PC-3 (cell line): ENCODE data around the gene LTBP1. TPM values are rescaled to one million over a fixed set of nuclear protein-coding genes. Genes with fewer than 3 reads are reported as not detected.
A peak's percentile ranks its signal among the peaks of the same experiment; 100 is the strongest.

ENCODE experiments used
- ATAC-seq: fragments of 200-7000 bp; cut with Tn5 transposase; 2 replicates; pipeline ENCODE4 v1.9.1; 2020; ENCODE audit warnings: mild to moderate bottlenecking, moderate library complexity
- BruUV-seq: library from RNA; stranded (reverse); fragments of 400-500 nt; replicated peaks from 2 replicates; lab custom pipeline; 2021; lab: Mats Ljungman, UMichigan
- CTCF ChIA-PET: fragments of 300-600 bp; sonication (Branson Sonifier 250); formaldehyde crosslinking; loops from one replicate; lab custom pipeline; 2022; ENCODE audit warnings: antibody characterized with exemption; lab: Charles Lee
- POLR2A ChIA-PET: fragments of 300-600 bp; sonication (Branson Sonifier 250); formaldehyde crosslinking; loops from one replicate; lab custom pipeline; 2022; ENCODE audit warnings: antibody characterized with exemption; ENCODE audit not compliant: unreplicated experiment; lab: Charles Lee
- DNase-seq: peaks from one replicate; pipeline ENCODE4 v3.0.0-alpha.2; 2015
- H2AFZ ChIP-seq: fragments of 300-600 bp; sonication (generic); 2 replicates; pipeline ENCODE4 v1.6.0; 2016; ENCODE audit warnings: antibody characterized with exemption, low read length
- H3F3A ChIP-seq: fragments of 300-600 bp; sonication (generic); one replicate; pipeline ENCODE4 v1.6.0; 2017; ENCODE audit warnings: antibody characterized with exemption, low read length, control low read depth, mild to moderate bottlenecking; ENCODE audit not compliant: unreplicated experiment
- H3K27ac ChIP-seq: fragments of 300-600 bp; sonication (generic); 2 replicates; pipeline ENCODE4 v1.5.1; 2016; ENCODE audit warnings: mild to moderate bottlenecking, low read length
- H3K27me3 ChIP-seq: fragments of 300-600 bp; sonication (generic); 2 replicates; pipeline ENCODE4 v1.6.1; 2016; ENCODE audit warnings: low read length, mixed read lengths
- H3K36me3 ChIP-seq: fragments of 300-600 bp; sonication (generic); 2 replicates; pipeline ENCODE4 v1.6.1; 2016; ENCODE audit warnings: low read depth, mixed run types, low read length, mixed read lengths
- H3K4me1 ChIP-seq: fragments of 300-600 bp; sonication (generic); 2 replicates; pipeline ENCODE4 v1.5.1; 2016; ENCODE audit warnings: low read length; ENCODE audit not compliant: insufficient read depth
- H3K4me2 ChIP-seq: fragments of 300-600 bp; sonication (generic); 2 replicates; pipeline ENCODE4 v1.6.0; 2016; ENCODE audit warnings: low read length
- H3K4me3 ChIP-seq: fragments of 300-600 bp; sonication (generic); 2 replicates; pipeline ENCODE4 v1.5.1; 2016; ENCODE audit warnings: mild to moderate bottlenecking, low read length, mixed read lengths
- H3K79me2 ChIP-seq: fragments of 300-600 bp; sonication (generic); 2 replicates; pipeline ENCODE4 v1.6.1; 2017; ENCODE audit warnings: low read length, mixed read lengths
- H3K9ac ChIP-seq: fragments of 300-600 bp; sonication (generic); 2 replicates; pipeline ENCODE4 v1.6.0; 2016; ENCODE audit warnings: mild to moderate bottlenecking, low read length
- H3K9me2 ChIP-seq: fragments of 300-600 bp; sonication (generic); replicated peaks from 2 replicates; pipeline ENCODE4 v1.6.1; 2016; ENCODE audit warnings: mixed run types, low read length, mixed read lengths
- H3K9me3 ChIP-seq: fragments of 300-600 bp; sonication (generic); 2 replicates; pipeline ENCODE4 v1.6.1; 2016; ENCODE audit warnings: low read length, mixed read lengths
- H4K20me1 ChIP-seq: fragments of 300-600 bp; sonication (generic); 2 replicates; pipeline ENCODE4 v1.6.1; 2016; ENCODE audit warnings: low read length, mixed read lengths
- EZH2 ChIP-seq: fragments of 300-600 bp; sonication (generic); IDR thresholded peaks from one replicate; pipeline ENCODE4 v1.6.1; 2017; ENCODE audit warnings: antibody characterized with exemption, mild to moderate bottlenecking, low read length; ENCODE audit not compliant: unreplicated experiment
- EZH2phosphoT487 ChIP-seq: fragments of 300-600 bp; sonication (generic); IDR thresholded peaks from 2 replicates; pipeline ENCODE4 v1.6.1; 2018; ENCODE audit warnings: mild to moderate bottlenecking, antibody characterized with exemption, low read length, borderline replicate concordance
- intact Hi-C: fragments of 100-400 bp; cut with micrococcal nuclease; formaldehyde crosslinking; loops from 2 replicates; pipeline ENCODE4 v1.9.0; 2023
- total RNA-seq: library from RNA; depleted of rRNA; stranded (reverse); fragments of >200 nt; gene quantifications from 2 replicates; pipeline ENCODE4 v1.2.3, GENCODE V29; 2014
- TF ChIP-seq, protein P1 (sequence below): fragments of 300-600 bp; sonication (generic); conservative IDR thresholded peaks from 2 replicates; pipeline ENCODE4 v1.5.1; 2017; ENCODE audit warnings: antibody characterized with exemption, low read depth, mild to moderate bottlenecking, low read length

The LTBP1 gene
- total RNA-seq, 1 experiment from 2014 or later = 45.9 TPM

GRCh38 chr2:33068261-33068660 lies 121.5 kb downstream of the LTBP1 start:
- no peaks in the 10 kb centered on the region for H3K36me3 ChIP-seq
- CTCF ChIA-PET = no interaction called here
- H3K9ac ChIP-seq = peak overlapping the region; percentile 76
- intact Hi-C loops = loop anchor here (2.0 kb wide), 1 partner anchor 33 kb away; no protein-coding TSS in a partner anchor
- H3K9me2 ChIP-seq = no peaks in the 10 kb centered on the region
- peak; percentile 16 for ATAC-seq
- no peaks in the 10 kb centered on the region for H3K9me3 ChIP-seq
- no peaks in the 10 kb centered on the region for H3K79me2 ChIP-seq
- TF ChIP-seq EZH2 = no peak
- TF ChIP-seq, protein P1, sequence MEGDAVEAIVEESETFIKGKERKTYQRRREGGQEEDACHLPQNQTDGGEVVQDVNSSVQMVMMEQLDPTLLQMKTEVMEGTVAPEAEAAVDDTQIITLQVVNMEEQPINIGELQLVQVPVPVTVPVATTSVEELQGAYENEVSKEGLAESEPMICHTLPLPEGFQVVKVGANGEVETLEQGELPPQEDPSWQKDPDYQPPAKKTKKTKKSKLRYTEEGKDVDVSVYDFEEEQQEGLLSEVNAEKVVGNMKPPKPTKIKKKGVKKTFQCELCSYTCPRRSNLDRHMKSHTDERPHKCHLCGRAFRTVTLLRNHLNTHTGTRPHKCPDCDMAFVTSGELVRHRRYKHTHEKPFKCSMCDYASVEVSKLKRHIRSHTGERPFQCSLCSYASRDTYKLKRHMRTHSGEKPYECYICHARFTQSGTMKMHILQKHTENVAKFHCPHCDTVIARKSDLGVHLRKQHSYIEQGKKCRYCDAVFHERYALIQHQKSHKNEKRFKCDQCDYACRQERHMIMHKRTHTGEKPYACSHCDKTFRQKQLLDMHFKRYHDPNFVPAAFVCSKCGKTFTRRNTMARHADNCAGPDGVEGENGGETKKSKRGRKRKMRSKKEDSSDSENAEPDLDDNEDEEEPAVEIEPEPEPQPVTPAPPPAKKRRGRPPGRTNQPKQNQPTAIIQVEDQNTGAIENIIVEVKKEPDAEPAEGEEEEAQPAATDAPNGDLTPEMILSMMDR = no peak
- no peak for TF ChIP-seq EZH2phosphoT487
- peak; percentile 87 for DNase-seq
- POLR2A ChIA-PET = interaction anchor here (0.7 kb wide), 2 partner anchors 16 to 44 kb away, joined by 3 to 4 read pairs; no protein-coding TSS in a partner anchor
- peaks cover 58% of the 10 kb centered on the region for H3K4me1 ChIP-seq
- no peak overlapping the region for H3K4me3 ChIP-seq
- no peaks in the 10 kb centered on the region for H3K27me3 ChIP-seq
- peak overlapping the region; percentile 45; the same call in 1 of the 2 replicates for H3K4me2 ChIP-seq
- no peak overlapping the region for H2AFZ ChIP-seq
- no peaks in the 10 kb centered on the region for H4K20me1 ChIP-seq
- H3K27ac ChIP-seq = peak overlapping the region; percentile 98
- peaks cover 8% of the 10 kb centered on the region for H3F3A ChIP-seq
- no TSS peak for BruUV-seq

DNA sequence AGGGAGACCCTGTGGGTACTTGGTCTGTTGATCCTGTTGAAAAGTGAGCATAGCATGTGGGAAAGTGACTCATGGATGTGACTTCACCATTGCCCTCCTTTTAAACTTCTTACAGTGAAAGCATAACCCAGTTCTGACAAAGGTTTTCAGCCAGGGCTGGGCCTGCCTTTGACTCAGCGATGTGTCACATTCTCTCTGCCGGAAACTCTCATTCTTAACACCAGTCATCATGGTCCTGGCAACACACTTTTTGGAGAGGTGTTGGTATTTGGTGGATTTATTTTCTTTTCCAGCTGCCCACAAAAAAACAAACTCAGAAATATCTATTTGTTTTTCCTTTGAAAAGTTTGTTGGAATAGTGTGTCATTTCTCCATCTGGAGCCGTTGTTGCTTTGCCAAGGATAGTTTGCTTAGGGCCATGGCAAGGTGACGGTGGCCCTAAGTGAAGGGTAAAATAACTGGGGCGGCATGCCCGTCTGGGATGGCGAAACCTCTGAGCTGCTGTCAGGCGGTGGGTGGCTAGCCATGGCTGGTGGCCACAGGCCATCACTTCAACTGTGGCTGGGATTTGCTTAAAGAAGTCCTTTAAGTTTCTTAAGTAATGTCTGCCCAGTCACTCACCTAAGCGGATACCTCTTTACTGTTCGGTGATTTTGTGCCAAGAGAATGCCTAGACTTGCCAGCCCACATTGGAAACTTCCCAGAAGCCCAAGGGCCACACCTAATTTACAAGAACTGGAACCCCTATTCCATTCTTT lies 123.3 kb downstream of the LTBP1 start:
- peak; percentile 99 for DNase-seq
- H3K27me3 ChIP-seq = no peaks in the 10 kb centered on the region
- H2AFZ ChIP-seq = peak overlapping the region; percentile 49; the same call in 1 of the 2 replicates
- ATAC-seq = peak; percentile 86
- no peaks in the 10 kb centered on the region for H4K20me1 ChIP-seq
- ChIA-PET POLR2A (interaction anchor here (0.6 kb wide), 1 partner anchor 234 kb away, joined by 4 read pairs; no protein-coding TSS in a partner anchor), CTCF (interaction anchor here (0.6 kb wide), 1 partner anchor 326 kb away, joined by 5 read pairs; no protein-coding TSS in a partner anchor)
- no peaks in the 10 kb centered on the region for H3K9me2 ChIP-seq
- H3K9me3 ChIP-seq = no peaks in the 10 kb centered on the region
- peak overlapping the region; percentile 77 for H3K9ac ChIP-seq
- peaks cover 8% of the 10 kb centered on the region for H3F3A ChIP-seq
- H3K36me3 ChIP-seq = no peaks in the 10 kb centered on the region
- H3K4me1 ChIP-seq = peaks cover 62% of the 10 kb centered on the region
- H3K4me2 ChIP-seq = peak overlapping the region; percentile 66
- intact Hi-C loops = loop anchor here (1.0 to 5.0 kb wide), 5 partner anchors 35 to 205 kb away; no protein-coding TSS in a partner anchor
- TF ChIP-seq EZH2phosphoT487 = peak; percentile 40; the same call in 1 of the 2 replicates
- TF ChIP-seq, protein P1 = no peak
- no peaks in the 10 kb centered on the region for H3K79me2 ChIP-seq
- peak overlapping the region; percentile 98 for H3K27ac ChIP-seq
- H3K4me3 ChIP-seq = peak overlapping the region; percentile 19; the same call in 1 of the 2 replicates
- TSS peak; percentile 67 for BruUV-seq
